ENCODE results near the gene IRF3.

Gene IRF3, protein sequence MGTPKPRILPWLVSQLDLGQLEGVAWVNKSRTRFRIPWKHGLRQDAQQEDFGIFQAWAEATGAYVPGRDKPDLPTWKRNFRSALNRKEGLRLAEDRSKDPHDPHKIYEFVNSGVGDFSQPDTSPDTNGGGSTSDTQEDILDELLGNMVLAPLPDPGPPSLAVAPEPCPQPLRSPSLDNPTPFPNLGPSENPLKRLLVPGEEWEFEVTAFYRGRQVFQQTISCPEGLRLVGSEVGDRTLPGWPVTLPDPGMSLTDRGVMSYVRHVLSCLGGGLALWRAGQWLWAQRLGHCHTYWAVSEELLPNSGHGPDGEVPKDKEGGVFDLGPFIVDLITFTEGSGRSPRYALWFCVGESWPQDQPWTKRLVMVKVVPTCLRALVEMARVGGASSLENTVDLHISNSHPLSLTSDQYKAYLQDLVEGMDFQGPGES

DNA sequence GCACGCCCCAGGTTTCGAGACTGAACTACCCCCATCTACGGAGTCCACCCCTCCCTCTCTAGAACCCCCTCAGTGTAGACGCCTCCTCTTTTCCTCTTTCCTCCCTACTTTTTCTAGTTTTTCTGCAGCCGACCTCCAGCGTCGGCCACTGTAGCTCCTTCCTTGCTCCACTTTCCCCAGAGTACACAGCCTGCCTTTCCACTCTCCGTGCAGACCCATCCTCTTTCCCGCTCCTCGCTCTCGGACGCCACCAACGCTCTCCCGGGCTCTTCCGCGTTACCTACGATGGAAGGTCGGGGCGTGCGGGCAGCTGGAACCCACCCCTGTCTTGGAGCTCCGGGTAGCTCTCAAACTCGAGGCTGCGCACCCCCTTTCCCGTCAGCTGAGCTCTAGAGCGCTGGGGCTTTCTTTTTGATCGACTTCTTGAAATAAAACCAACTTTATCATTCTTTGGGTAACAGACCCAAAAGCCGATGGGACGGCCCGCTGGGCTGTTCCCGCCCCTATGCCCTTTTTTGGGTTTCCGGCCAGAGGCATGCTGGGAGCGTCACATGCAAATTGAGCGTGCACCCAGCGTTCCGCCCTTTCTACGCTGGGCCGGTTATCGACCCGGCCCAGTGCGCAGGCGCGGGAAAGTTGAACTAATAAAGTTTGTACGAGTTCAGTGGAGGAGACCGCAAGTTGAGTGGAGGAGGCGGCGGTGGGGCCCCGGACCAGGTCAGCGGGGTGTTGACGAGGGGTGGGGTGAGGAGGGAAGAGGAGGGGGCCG lies at the start of gene IRF3, which contains the start of gene BCL2L12:
TSS of gene IRF3 (minus strand) at position 507 of the 769 bp plus-strand sequence. CDS start 1,019 bp downstream, outside the sequence.
TSS of gene BCL2L12 (plus strand) at position 583 of the 769 bp plus-strand sequence. CDS start 760 bp downstream, outside the sequence.
- DNase-seq (ENCODE audit: low spot score), result peak; percentile 97

DNA sequence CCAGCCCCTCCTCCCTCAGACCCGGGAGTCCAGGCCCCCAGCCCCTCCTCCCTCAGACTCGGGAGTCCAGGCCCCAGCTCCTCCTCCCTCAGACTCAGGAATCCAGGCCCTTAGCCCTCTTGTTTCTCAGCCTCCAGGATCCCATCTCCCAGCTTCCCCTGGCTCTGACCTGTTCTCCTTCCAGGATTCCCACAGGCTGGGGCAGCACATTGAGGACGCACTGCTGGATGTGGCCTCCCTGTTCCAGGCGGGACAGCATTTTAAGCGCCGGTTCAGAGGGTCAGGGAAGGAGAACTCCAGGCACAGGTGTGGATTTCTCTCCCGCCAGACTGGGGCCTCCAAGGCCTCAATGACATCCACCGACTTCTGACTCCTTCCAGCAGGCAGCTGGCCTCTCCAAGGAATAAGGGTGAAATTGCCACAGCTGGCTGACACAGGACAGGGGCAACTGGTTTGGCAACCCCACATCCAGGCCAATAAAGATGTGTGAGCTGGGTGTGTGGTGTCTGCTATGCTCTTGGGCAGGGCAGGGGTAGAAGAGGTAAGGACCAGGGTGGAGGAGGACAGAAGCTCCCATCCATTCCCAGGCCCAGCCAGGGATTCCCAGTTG lies 47.7 kb upstream of the IRF3 start:
- DNase-seq (ENCODE audit: low spot score), result no peak

DNA sequence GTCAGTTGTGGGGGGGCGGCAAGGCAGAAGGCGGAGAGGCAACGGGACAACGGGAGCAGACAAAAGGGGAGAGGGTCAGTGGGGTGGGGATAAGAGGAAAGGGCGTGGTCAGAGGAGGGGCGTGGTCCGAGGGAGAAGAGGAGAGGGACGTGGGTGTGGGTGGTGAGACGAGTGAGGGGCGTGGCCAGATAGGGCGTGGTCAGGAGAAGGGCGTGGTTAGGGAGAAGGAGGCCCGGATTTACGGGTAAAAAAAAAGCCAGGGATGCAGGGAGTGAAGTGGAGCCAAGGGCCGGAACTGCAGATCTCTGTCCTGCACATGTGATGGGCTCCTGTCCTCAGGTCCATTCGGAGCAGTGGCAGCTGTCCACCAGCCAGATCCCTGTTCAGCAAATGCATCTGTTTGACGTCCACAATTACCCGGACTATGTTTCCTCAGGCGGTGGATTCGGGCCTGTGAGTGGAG lies 46.8 kb upstream of the IRF3 start:
- DNase-seq (ENCODE audit: low spot score), result no peak

DNA sequence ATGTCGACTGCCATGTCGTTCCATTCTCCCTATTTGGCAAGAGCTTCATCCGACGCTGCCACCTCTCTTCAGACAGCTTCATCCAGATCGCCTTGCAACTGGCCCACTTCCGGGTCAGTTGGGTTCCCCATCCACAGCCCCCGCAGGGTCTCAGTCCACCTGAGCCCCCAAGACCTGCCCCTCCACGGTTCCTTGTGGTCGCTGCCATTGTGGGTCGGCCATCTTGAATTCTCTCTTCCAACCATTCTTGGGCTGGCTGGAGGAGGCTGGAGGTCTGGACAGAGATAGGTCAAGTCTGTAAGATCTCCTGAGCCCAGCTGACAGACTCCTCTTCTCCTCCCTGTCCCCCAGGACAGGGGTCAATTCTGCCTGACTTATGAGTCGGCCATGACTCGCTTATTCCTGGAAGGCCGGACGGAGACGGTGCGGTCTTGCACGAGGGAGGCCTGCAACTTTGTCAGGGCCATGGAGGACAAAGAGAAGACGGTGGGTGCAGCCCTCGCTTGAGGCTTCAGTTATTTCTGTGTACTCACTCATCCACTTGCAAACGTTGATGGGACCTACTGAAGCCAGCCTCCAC lies 44.8 kb upstream of the IRF3 start:
- no peak for DNase-seq (ENCODE audit: low spot score)

DNA sequence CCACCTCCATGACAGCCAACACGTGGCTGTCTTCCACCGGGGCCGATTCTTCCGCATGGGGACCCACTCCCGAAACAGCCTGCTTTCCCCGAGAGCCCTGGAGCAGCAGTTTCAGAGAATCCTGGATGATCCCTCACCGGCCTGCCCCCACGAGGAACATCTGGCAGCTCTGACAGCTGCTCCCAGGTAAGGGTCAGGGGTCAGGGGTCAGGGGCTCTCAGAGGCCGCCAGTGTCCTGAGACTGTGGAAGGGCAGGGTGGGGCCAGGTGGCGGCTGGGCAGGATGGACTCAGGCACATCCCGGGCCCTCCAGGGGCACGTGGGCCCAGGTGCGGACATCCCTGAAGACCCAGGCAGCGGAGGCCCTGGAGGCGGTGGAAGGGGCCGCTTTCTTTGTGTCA lies 40.3 kb upstream of the IRF3 start:
- DNase-seq (ENCODE audit: low spot score), result no peak

DNA sequence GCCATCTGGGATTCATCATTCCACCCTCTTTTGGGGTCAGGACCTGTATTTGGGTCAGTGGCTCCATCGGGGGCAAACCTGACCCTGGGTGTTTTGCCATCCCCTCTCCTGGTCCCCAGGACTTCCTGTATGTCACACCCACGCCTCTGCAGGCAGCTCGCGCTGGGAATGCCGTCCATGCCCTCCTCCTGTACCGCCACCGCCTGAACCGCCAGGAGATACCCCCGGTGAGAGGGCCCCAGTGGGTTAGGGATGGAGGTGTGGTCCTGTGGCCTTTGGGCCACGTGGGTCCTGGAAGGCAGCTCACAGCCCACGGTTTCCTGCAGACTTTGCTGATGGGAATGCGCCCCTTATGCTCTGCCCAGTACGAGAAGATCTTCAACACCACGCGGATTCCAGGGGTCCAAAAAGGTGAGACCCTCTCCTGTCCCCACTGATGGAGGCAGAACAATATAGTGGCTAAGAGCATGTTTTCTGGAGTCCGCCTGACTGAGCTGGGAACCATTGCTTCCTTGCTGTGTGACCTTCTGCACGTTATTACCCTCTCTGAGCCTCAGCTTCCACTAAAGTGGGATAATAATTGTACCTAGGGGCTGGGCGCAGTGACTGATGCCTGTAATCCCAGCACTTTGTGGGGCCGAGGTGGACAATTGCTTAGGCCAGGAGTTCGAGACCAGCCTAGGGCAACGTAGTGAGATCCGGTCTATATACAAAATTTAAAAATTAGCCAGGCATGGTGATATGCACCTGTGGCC lies 39.4 kb upstream of the IRF3 start:
- no peak for DNase-seq (ENCODE audit: low spot score)

DNA sequence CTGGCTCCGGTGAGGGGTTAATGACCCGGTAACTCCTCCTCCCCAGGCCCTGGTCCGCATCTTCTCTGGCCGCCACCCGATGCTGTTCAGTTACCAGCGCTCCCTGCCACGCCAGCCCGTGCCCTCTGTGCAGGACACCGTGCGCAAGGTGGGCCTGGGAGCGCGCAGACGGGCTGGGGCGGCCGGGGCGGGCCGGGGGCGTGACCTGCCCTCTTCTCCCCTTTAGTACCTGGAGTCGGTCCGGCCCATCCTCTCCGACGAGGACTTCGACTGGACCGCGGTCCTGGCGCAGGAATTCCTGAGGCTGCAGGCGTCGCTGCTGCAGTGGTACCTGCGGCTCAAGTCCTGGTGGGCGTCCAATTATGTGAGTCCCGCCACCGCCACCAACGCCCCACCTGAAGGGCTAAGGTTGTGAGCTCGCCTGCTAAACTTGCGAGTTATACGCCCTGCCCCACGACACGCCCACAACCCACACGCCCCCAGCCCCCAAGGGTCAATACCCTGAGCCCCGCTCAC lies 35.7 kb upstream of the IRF3 start:
- DNase-seq (ENCODE audit: low spot score), result no peak

DNA sequence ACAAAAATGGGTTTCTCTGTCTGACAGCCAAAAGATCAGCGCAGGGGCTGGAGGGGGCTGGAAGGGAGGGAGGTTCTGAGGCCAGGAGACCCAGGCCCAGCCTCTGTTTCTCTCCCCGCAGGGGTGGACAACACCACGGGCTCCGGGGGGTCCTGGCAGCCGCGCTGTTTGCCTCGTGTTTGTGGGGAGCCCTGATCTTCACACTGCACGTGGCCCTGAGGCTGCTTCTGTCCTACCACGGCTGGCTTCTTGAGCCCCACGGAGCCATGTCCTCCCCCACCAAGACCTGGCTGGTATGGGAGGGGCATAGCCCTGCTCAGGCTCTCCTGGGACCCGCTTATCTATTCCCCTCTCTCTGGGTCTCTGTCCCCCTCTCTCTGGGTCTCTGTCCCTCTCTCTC lies 34.9 kb upstream of the IRF3 start:
- no peak for DNase-seq (ENCODE audit: low spot score)

DNA sequence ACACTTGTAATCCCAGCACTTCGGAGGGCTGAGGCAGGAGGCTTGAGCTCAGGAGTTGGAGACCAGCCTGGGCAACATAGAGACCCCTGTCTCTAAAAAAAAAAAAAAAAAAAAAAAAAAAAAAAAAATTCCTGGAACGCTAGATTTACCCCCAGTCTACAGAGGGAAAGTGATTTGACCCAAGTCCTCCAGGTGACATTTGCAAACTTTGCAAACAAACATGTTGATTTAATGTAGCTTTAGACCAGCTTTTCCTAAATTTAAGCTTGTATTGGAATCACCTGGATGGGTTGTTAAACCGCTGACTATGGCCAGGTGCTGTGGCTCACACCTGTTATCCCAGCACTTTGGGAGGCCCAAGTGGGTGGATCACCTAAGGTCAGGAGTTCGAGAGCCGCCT lies 33.7 kb upstream of the IRF3 start:
- no peak for DNase-seq (ENCODE audit: low spot score)

DNA sequence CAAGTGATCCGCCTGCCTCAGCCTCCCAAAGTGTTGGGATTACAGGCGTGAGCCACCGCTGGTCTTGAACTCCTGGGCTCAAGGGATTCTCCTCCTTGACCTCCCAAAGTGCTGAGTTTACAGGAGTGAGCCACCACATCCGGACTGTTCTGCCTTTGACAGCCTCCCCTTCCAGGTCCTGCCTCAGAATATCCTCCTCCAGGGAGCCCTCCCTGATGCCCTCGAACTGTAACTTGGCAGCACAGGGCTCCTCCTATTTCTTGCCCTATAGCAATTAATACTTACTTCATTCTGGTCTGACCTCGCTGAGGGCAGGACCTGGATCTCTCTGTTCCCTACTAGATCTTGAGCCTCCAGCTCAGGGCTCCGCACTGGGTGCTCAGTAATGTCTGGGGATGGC lies 31.2 kb upstream of the IRF3 start:
- DNase-seq (ENCODE audit: low spot score), result no peak

DNA sequence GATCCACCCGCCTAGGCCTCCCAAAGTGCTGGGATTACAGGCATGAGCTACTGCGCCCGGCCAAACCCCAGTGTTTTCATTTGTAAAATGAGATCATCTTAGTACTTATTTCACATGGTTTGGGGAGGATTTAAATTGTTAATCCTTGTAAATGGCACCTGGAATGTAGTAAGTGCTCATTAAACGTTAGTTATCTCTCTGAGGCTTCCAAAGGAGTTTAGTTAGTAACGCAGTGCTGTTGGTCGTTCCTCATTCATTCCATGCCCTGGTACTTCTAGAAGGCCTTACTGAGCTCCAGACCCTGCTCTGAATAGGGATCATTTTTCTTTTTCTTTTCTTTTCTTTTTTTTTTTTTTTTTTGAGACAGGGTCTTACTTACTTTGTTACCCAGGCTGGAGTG lies 30.5 kb upstream of the IRF3 start:
- DNase-seq (ENCODE audit: low spot score), result no peak

DNA sequence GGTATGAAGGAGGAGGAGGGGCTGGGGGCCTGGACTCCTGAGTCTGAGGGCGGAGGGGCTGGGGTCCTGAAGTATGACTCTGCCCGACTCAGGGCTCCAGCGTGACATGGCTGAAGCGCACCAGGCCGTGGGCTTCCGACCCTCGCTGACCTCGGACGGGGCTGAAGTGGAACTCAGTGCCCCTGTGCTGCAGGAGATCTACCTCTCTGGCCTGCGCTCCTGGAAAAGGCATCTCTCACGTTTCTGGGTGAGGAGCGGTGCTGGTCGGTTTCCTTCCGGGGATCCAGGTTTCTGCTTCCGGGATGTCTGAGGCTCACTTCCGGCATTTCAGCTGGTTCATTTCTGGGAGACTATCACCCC lies 26.5 kb upstream of the IRF3 start:
- DNase-seq (ENCODE audit: low spot score), result no peak

DNA sequence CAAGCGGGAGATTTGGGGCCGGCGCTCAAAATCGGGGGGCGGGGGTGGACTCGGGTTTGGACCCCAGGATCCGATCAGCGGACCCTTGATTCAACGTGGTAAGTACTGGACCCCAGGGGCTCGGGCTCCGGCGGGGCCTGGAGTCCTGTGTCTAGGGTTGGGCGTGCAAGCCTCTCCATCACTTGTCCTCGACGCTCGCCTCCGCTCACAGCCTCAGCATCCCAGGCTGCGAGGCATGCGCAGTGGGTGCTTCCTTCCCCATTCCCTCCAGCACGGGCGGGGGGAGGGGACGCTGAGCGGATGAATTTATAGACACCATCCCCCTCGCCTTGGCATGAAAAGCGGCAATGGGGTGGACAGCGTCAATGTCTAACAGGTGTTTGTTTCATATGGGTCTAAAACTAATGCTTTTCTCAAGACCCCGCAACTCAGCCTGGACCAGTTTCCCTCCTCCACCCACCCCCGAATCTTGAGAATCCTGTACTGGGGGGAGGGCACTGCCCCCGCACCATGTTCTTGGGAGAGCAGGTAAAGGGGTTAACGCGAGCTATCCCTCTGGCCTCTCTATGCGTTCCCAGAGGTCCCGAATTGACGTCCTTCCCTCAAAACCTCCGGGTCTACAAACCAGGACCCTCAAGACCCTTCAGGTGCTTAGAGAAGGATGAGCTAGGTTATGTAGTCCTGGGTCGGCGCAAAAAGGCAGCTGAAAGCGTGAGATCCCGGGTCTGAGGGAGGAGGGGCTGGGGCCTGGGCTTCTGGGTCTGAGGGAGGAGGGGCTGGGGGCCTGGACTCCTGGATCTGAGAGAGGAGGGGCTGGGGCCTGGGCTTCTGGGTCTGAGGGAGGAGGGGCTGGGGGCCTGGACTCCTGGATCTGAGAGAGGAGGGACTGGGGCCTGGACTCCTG lies 25.8 kb upstream of the IRF3 start:
- peak; percentile 88 for DNase-seq (ENCODE audit: low spot score)

DNA sequence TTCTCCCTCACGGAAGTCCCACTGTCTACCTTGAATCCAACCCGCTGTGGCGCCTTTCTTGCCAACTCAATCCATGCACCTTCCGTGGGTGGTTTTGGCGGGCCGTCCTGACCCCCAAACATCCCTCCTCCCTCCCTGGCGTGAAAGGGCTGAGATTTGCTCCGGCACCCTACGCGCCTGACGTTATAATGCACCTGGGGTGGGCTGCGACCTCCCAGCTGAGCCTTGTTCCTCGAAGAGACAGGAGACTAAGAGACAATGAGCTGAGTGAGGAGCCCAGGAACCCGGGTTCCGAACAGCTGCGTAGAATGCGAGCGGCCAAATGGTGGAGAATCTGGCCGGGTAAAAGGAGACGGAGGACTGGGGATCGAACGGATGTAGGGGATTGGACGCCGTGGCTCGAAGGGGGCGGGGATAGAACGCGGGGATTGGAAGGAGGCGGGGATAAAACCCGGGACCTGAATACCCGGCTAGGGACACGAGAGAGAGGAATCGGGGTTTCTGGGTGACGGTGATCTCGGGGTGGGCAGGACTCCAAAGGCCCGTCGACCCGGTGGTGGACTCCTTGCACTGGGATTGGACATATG lies 25.1 kb upstream of the IRF3 start, which contains the start of gene CPT1C:
TSS of gene CPT1C (plus strand) at position 461 of the 587 bp plus-strand sequence. CDS start 1,137 bp downstream, outside the sequence.
- DNase-seq (ENCODE audit: low spot score), result peak; percentile 92

DNA sequence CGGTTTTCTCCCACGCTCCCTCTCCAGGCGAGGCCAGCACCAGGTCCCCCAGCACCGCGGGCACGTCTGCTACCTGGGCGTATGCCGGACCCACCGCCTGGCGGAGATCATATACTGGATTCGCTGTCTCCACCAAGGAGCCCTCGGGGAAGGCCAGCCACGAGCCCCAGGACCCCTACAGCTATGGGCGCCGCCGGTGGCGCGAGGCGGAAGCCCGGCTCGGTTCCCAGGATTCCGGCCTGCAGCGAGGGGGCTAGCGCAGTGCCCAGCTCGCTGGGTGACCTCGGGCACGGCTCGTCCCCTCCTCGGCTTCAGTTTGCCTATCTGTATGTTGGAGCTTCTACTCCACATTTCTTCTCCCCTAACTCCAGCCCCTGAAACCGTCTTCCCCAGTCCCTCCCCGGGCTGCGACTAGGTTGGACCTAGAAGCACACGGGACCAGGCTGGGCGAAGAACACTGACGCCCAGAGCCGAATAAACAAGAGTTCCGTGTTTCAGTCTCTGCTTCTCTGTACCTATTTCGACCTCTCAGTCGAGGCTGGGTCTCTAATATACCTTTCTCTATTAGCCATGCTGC lies 24.5 kb upstream of the IRF3 start:
- DNase-seq (ENCODE audit: low spot score), result no peak

DNA sequence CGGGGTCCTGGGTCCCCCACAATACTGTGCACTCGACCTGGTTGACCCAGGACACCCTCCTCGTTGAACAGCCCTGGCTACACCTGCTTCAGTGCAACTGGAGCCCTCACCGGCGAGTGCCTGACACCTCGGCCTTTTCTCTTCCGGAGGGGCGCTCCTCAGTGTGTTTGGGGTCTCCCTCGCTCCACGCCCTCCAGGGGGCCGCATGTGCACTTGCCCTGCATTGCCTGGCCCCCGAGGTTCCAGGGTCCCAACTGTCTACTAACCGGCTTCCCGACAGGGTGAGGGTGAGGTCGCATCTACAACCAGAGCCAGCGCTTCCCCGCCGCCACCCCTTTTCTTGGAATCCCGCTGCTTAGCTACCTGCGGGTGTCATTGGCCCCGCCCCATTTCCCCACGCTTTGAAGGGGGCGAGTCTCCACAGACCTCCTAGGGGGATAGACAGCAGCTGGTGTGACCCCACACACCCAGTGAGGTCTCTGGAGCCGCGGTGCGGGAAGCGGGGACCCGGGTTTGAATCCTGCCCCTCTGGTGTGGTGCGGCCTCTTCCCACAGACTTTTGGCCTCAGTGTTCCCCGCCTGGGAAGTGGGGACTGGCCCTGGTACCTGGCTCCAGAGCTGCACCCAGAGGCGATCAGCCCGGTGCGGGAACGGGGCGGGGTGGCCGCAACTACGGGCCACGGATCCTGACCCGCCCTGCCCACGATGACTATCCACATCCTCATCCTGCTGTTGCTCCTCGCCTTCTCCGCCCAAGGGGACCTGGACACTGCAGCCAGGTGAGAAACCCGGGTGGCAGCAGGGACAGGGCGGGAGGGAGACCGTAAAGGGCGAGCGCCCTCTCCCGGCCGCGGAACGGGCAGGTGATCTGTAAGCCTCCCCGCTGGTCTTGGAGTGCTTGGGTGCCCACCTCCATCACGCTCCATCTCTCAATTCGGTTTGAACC lies 23.7 kb upstream of the IRF3 start, which contains the start of gene ADM5:
TSS of gene ADM5 (plus strand) at position 462 of the 946 bp plus-strand sequence. CDS start at position 706, 244 bp downstream.
- no peak for DNase-seq (ENCODE audit: low spot score)

DNA sequence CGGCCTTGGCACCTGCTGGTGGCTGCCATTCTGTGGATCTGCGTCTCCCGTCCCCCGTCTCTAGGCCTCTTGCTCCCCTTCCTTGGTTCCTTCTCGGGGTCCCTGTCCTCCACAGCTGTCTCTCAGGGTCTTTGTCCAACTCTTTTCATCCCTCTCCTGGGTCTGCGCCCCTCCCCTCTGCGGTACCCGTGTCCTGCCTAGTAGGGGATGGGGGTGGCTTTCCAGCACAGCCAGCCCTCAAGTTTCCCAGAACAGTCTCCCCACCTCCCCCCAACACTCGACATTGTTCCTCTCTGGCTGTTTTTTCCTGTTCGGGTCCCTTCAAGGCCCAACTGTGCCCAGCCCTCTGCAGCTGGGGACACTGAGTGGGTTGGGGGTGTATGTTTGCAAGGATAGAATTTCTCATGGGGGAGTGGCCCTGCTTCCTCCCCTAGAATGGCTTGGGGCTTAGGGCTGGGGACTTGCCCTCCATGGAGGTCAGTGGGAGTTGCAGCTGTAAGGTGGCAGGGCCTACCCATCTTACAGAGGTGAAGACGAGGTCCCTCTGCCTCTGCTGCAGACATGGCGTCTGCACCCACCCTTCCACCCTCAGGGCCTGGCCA lies 23.0 kb upstream of the IRF3 start:
- DNase-seq (ENCODE audit: low spot score), result no peak
